H1 (cell line): Measurements from ENCODE around the gene FAM186B. TPM values are rescaled to one million over a fixed set of nuclear protein-coding genes. Genes with fewer than 3 reads are reported as not detected.

Source experiments
- CBX8 ChIP-seq: fragments of 300-800, 300-1000 bp; sonication (generic); IDR thresholded peaks from 2 replicates; pipeline ENCODE4 v1.7.1; 2016; ENCODE audit warnings: low read depth, low read length, borderline replicate concordance
- CEBPB ChIP-seq: IDR thresholded peaks from 2 replicates; pipeline ENCODE4 v1.6.1; 2012; ENCODE audit warnings: low read depth, low read length
- E2F6 ChIP-seq: IDR thresholded peaks from 2 replicates; pipeline ENCODE4 v1.6.1; 2012; ENCODE audit warnings: inconsistent platforms
- EZH2 ChIP-seq: fragments of 200-600 bp; sonication (generic); IDR thresholded peaks from 2 replicates; pipeline ENCODE4 v1.7.1; 2012; ENCODE audit warnings: low read depth, mild to moderate bottlenecking, moderate library complexity, low read length, inconsistent platforms; ENCODE audit not compliant: severe bottlenecking
- GTF2F1 ChIP-seq: IDR thresholded peaks from 2 replicates; pipeline ENCODE4 v1.6.1; 2012; ENCODE audit warnings: low read depth, low read length, improper control_type of control experiment, borderline replicate concordance
- KDM1A ChIP-seq: fragments of 200-600, 300-600 bp; sonication (generic); IDR thresholded peaks from 2 replicates; pipeline ENCODE4 v1.7.1; 2016; ENCODE audit warnings: mild to moderate bottlenecking, low read length, borderline replicate concordance
- POLR2AphosphoS5 ChIP-seq: IDR thresholded peaks from 2 replicates; pipeline ENCODE4 v1.6.1; 2011; ENCODE audit warnings: low read depth, low read length
- TAF7 ChIP-seq: optimal IDR thresholded peaks from 2 replicates; pipeline ENCODE3; 2011; ENCODE audit warnings: low read depth, mild to moderate bottlenecking, inconsistent platforms, low read length, moderate library complexity, borderline replicate concordance
- polyA plus RNA-seq, 7 experiments: library from polyadenylated mRNA; depleted of rRNA in 3 of 7; stranded (reverse) in 5 of 7; unstranded in 2 of 7; fragments of >200 nt in 5 of 7; fragments of 200-250 nt in 2 of 7; gene quantifications; 1 replicate in 5 of 7; 2 replicates in 1 of 7; 4 replicates in 1 of 7; pipeline versions ENCODE4 v1.2.1 to v1.2.3, GENCODE V29; 2011 to 2013; ENCODE audit warnings: missing spikeins in 2 of 7, mixed read lengths in 2 of 7
- total RNA-seq: library from RNA; stranded (reverse); fragmentation: NEBNext Ultra II Directional; extraction: Animal tissue kit (Norgen Biotek cat#: 25700); gene quantifications from 2 replicates; pipeline ENCODE4 v1.2.1, GENCODE V29; 2021
- TF ChIP-seq, protein P1 (sequence below): fragments of 300-600 bp; sonication (generic); IDR thresholded peaks from 2 replicates; pipeline ENCODE4 v1.7.1; 2012; ENCODE audit warnings: low read length, moderate library complexity, mild to moderate bottlenecking, inconsistent platforms; ENCODE audit not compliant: insufficient replicate concordance

FAM186B gene
- total and polyA plus RNA-seq, 2 of the 8 experiments (the other 6 are each of a cell fraction or from before 2014, with no cell fraction given) = 0.12 to 0.73 TPM

DNA sequence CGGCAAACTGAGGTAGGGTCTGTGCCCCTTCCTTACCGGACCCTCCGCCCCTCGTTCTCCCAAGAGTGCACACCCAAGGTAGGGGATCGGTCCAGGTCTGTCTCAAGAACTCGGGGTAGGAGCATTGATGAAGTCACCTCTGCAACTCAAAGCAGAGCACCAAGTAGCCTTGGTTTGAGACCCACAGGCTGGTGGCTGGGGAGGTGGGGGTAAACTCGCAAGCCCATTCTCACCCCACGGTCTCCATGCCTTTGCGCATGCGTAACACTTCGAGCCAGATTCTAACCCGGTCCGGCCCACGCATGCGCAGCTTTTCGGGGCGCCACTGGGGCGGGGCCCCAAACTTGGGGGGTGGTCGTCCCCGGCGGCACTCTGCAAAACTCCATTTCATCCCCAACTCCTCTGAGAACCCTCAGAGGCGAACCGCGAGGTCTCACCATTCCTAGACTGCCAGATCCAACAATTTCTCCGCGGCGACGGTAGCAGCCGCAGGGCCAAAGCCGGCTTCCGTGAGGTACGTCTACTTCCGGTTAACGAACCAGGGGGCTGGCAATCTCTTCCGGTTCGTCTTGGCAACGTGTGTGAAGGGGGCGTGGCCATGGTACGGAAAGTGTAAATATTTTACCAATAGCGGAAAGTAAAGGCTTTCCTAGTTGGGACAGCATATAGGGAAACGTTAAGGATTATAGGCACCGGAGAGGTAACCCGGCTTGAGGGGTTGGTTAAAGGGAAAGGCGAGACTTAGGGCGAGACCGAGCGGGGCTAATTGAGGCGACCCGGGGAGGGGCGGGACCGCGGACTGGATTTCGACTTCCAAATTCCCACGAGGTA, 37.6 kb downstream of the FAM186B start, which contains the start of gene MCRS1 (continued):
- TF ChIP-seq, protein P1, sequence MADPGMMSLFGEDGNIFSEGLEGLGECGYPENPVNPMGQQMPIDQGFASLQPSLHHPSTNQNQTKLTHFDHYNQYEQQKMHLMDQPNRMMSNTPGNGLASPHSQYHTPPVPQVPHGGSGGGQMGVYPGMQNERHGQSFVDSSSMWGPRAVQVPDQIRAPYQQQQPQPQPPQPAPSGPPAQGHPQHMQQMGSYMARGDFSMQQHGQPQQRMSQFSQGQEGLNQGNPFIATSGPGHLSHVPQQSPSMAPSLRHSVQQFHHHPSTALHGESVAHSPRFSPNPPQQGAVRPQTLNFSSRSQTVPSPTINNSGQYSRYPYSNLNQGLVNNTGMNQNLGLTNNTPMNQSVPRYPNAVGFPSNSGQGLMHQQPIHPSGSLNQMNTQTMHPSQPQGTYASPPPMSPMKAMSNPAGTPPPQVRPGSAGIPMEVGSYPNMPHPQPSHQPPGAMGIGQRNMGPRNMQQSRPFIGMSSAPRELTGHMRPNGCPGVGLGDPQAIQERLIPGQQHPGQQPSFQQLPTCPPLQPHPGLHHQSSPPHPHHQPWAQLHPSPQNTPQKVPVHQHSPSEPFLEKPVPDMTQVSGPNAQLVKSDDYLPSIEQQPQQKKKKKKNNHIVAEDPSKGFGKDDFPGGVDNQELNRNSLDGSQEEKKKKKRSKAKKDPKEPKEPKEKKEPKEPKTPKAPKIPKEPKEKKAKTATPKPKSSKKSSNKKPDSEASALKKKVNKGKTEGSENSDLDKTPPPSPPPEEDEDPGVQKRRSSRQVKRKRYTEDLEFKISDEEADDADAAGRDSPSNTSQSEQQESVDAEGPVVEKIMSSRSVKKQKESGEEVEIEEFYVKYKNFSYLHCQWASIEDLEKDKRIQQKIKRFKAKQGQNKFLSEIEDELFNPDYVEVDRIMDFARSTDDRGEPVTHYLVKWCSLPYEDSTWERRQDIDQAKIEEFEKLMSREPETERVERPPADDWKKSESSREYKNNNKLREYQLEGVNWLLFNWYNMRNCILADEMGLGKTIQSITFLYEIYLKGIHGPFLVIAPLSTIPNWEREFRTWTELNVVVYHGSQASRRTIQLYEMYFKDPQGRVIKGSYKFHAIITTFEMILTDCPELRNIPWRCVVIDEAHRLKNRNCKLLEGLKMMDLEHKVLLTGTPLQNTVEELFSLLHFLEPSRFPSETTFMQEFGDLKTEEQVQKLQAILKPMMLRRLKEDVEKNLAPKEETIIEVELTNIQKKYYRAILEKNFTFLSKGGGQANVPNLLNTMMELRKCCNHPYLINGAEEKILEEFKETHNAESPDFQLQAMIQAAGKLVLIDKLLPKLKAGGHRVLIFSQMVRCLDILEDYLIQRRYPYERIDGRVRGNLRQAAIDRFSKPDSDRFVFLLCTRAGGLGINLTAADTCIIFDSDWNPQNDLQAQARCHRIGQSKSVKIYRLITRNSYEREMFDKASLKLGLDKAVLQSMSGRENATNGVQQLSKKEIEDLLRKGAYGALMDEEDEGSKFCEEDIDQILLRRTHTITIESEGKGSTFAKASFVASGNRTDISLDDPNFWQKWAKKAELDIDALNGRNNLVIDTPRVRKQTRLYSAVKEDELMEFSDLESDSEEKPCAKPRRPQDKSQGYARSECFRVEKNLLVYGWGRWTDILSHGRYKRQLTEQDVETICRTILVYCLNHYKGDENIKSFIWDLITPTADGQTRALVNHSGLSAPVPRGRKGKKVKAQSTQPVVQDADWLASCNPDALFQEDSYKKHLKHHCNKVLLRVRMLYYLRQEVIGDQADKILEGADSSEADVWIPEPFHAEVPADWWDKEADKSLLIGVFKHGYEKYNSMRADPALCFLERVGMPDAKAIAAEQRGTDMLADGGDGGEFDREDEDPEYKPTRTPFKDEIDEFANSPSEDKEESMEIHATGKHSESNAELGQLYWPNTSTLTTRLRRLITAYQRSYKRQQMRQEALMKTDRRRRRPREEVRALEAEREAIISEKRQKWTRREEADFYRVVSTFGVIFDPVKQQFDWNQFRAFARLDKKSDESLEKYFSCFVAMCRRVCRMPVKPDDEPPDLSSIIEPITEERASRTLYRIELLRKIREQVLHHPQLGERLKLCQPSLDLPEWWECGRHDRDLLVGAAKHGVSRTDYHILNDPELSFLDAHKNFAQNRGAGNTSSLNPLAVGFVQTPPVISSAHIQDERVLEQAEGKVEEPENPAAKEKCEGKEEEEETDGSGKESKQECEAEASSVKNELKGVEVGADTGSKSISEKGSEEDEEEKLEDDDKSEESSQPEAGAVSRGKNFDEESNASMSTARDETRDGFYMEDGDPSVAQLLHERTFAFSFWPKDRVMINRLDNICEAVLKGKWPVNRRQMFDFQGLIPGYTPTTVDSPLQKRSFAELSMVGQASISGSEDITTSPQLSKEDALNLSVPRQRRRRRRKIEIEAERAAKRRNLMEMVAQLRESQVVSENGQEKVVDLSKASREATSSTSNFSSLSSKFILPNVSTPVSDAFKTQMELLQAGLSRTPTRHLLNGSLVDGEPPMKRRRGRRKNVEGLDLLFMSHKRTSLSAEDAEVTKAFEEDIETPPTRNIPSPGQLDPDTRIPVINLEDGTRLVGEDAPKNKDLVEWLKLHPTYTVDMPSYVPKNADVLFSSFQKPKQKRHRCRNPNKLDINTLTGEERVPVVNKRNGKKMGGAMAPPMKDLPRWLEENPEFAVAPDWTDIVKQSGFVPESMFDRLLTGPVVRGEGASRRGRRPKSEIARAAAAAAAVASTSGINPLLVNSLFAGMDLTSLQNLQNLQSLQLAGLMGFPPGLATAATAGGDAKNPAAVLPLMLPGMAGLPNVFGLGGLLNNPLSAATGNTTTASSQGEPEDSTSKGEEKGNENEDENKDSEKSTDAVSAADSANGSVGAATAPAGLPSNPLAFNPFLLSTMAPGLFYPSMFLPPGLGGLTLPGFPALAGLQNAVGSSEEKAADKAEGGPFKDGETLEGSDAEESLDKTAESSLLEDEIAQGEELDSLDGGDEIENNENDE = peak; percentile 93
- TF ChIP-seq KDM1A (no peak), CBX8 (no peak), E2F6 (no peak; the same call in 1 of the 2 replicates), CEBPB (no peak), POLR2AphosphoS5 (peak; percentile 98), EZH2 (no peak), TAF7 (peak; percentile 59), GTF2F1 (peak; percentile 48; the same call in 1 of the 2 replicates)
